ENCODE results near the gene GDF10. TPM values are rescaled to one million over a fixed set of nuclear protein-coding genes. Genes with fewer than 3 reads are reported as not detected.

The GDF10 gene
- total and polyA plus RNA-seq, 2 of the 13 experiments (the other 11 are each of a cell fraction or from before 2014, with no cell fraction given) = 0.03 TPM; not detected in 1

DNA sequence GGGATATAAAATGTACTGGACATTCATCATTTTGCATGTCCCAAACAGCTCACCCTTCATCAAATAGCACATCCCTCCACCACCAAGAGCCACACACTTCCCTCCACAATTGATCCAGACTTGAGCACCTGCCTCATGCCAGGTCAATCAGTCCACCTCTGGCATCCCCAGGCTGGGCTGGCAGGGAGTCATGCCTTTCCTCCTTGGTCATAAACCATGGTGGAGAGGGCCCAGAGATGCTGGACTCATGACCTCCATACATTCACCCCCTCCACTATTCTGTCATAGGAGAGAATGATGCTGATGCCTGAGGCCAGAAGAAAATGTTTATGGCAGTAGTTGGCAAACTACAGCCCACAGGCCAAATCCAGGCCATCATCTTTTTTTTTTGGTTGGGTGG, 16.1 kb upstream of the GDF10 start:
- TF ChIP-seq, protein P1, sequence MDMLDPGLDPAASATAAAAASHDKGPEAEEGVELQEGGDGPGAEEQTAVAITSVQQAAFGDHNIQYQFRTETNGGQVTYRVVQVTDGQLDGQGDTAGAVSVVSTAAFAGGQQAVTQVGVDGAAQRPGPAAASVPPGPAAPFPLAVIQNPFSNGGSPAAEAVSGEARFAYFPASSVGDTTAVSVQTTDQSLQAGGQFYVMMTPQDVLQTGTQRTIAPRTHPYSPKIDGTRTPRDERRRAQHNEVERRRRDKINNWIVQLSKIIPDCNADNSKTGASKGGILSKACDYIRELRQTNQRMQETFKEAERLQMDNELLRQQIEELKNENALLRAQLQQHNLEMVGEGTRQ (IDR thresholded peaks at IDR 0.05; ENCODE audit: low read depth, low read length) = no peak
- TF ChIP-seq, protein P1 (CRISPR knock-in tag; IDR thresholded peaks at IDR 0.05; ENCODE audit: borderline replicate concordance) = no peak
- Histone ChIP-seq H3K27ac (ENCODE audit: extremely low read length, insufficient read depth, low read length) (no peak overlapping the region), H3K79me2 (ENCODE audit: insufficient read depth, low read length) (no peaks in the 10 kb centered on the region), H2AFZ (ENCODE audit: low read length) (no peak overlapping the region), H3K27me3 (ENCODE audit: control insufficient read depth in 1 of 2, insufficient read depth in 2 of 2, low read length in 2 of 2) (peaks cover 2 to 16% of the 10 kb centered on the region in 2 experiments; a peak in 3 of 5 replicates), H3K9ac (ENCODE audit: insufficient read depth, low read depth, low read length) (no peak overlapping the region), H3K4me1 (ENCODE audit: insufficient read depth, low read length) (no peaks in the 10 kb centered on the region), H3K4me2 (ENCODE audit: low read depth, low read length) (no peak overlapping the region), H4K20me1 (ENCODE audit: insufficient read depth, low read length) (no peaks in the 10 kb centered on the region), H3K4me3 (replicated peaks in 1 of 3; ENCODE audit: insufficient read depth in 1 of 3, low read depth in 2 of 3, low read length in 3 of 3) (no peak overlapping the region), H3K36me3 (replicated peaks in 1 of 2; ENCODE audit: control insufficient read depth in 1 of 2, insufficient read depth in 2 of 2, low read length in 2 of 2) (no peaks in the 10 kb centered on the region), H3K9me3 (ENCODE audit: low read length) (no peaks in the 10 kb centered on the region)
- no TSS peak for BruUV-seq (replicated peaks)
- no peak for FAIRE-seq
- ATAC-seq = no peak
- intact Hi-C loops (cut with micrococcal nuclease; ENCODE audit: unreplicated experiment) = no loop called here
- CTCF ChIA-PET (ENCODE audit: low intra/inter-chr PET ratio, low total read pairs) = no interaction called here
- in situ Hi-C loops (cut with HindIII; ENCODE audit: extremely low pct_ligation_motif_present, low pct_unique_long_range_greater_than_20kb) = no loop called here
- DNase-seq (ENCODE audit: low spot score) = no peak
- POLR2A ChIA-PET = no interaction called here

DNA sequence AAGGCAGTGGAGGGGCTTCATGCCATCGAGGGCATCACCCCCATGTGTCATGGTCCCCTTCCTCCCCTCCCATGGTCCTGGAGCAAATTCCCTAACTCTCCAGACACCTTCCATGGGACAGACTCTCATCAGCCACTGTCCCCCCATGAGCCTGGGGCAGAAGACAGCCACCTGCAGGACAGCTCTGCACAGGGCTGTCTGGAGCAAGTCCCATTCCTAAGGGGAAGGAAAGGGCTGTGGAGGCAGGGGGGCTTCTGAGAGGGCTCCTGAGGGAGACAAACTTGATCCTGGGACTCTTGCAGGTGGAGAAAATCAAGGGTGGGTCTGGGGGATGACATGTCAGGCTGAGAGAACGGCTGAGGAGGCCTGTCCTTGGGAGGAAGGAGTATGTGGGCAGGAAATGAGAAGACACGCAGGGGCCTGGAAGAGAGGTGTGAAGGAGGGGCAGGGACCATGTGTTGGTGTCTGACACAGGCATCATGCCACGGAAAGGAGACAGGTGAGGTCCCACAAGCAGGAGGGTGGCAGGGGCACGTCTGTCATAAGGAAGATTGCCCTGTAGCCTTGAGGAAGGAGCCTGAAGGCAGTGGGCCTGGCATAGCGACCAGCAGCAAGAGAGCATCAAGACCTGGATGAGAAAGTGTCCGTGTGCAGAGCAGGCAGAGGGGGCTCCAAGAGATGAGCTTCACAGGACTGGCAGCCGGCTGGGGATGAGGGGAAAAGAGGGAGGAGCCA, 14.4 kb upstream of the GDF10 start:
- BruUV-seq (replicated peaks) = no TSS peak
- TF ChIP-seq FOXJ3 (CRISPR knock-in tag; IDR thresholded peaks at IDR 0.05; ENCODE audit: borderline replicate concordance) (no peak), SOX5 (CRISPR knock-in tag; IDR thresholded peaks at IDR 0.05; ENCODE audit: borderline replicate concordance) (no peak), NPAS2 (CRISPR knock-in tag; IDR thresholded peaks at IDR 0.05; ENCODE audit: borderline replicate concordance) (no peak)
- intact Hi-C loops (cut with micrococcal nuclease; ENCODE audit: unreplicated experiment) = no loop called here
- FAIRE-seq (no peak), ATAC-seq (peak; percentile 58; the same call in 2 of the 3 replicates), DNase-seq (ENCODE audit: low spot score) (no peak)
- no peaks in the 10 kb centered on the region for H3K79me2 ChIP-seq (ENCODE audit: insufficient read depth, low read length)
- CTCF ChIA-PET (ENCODE audit: low intra/inter-chr PET ratio, low total read pairs) = no interaction called here
- no peaks in the 10 kb centered on the region for H3K4me1 ChIP-seq (ENCODE audit: insufficient read depth, low read length)
- no peak overlapping the region for H3K9ac ChIP-seq (ENCODE audit: insufficient read depth, low read depth, low read length)
- POLR2A ChIA-PET = no interaction called here
- no peaks in the 10 kb centered on the region for H4K20me1 ChIP-seq (ENCODE audit: insufficient read depth, low read length)
- no peak overlapping the region for H3K4me3 ChIP-seq (replicated peaks in 1 of 3; ENCODE audit: insufficient read depth in 1 of 3, low read depth in 2 of 3, low read length in 3 of 3)
- H3K27ac ChIP-seq (ENCODE audit: extremely low read length, insufficient read depth, low read length) = no peak overlapping the region
- H3K27me3 ChIP-seq (ENCODE audit: control insufficient read depth in 1 of 2, insufficient read depth in 2 of 2, low read length in 2 of 2) = peaks cover 2 to 16% of the 10 kb centered on the region in 2 experiments; a peak in 3 of 5 replicates
- no peak overlapping the region for H3K4me2 ChIP-seq (ENCODE audit: low read depth, low read length)
- WGBS (ENCODE audit: low lambda C conversion rate) = 0% methylated on average over 8 of the region's 8 CpGs
- in situ Hi-C loops (cut with HindIII; ENCODE audit: extremely low pct_ligation_motif_present, low pct_unique_long_range_greater_than_20kb) = no loop called here
- no peaks in the 10 kb centered on the region for H3K9me3 ChIP-seq (ENCODE audit: low read length)
- H3K36me3 ChIP-seq (replicated peaks in 1 of 2; ENCODE audit: control insufficient read depth in 1 of 2, insufficient read depth in 2 of 2, low read length in 2 of 2) = no peaks in the 10 kb centered on the region
- no peak overlapping the region for H2AFZ ChIP-seq (ENCODE audit: low read length)

Measured in HepG2 (cell line).